Fibroblast of peridontal ligament (primary cell): ENCODE data around the gene MAP6D1.

Source experiments
- DNase-seq: peaks from one replicate; pipeline ENCODE4 v3.0.0-alpha.2; 2010; ENCODE audit errors: extremely low read depth

Gene MAP6D1

DNA sequence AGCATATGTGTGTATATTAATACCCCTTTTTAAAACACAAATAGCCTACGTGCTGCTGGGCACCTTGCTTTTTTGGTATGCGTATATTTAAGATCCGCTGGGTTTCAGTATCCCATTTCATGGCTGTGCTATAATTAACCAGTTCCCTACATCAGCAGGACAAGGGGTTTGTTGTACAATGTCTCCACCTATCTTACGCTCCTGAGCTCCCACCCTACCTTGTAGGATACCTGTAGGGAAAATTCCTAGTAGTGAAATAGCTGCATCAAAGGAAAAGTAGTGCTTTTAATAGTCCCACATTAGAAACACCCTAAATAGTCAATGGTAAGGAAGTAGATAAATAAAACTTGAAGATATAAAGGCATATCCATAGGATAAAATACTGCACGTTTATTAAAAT lies 1.4 kb downstream of the MAP6D1 start:
- no peak for DNase-seq

DNA sequence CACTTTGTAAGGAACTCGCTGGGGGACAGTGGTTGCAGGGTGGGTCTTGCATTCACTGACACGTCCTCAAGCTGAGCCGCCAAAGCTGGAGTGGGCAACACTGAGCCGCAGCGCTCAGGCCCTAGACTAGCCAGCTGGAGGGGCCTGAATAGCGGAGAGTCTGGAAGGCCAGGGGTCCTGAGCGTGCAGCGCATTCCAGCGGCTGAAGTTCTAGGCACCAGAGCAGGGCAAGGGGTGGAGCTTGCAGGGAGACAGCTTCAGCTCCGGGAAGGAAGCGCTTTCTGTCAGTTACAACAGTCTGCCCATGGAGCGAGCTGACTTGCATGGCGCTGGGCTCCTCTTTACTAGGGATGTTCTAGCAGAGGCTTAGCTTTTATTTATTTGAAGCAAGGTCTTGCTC lies 2.7 kb downstream of the MAP6D1 start:
- DNase-seq, result no peak

DNA sequence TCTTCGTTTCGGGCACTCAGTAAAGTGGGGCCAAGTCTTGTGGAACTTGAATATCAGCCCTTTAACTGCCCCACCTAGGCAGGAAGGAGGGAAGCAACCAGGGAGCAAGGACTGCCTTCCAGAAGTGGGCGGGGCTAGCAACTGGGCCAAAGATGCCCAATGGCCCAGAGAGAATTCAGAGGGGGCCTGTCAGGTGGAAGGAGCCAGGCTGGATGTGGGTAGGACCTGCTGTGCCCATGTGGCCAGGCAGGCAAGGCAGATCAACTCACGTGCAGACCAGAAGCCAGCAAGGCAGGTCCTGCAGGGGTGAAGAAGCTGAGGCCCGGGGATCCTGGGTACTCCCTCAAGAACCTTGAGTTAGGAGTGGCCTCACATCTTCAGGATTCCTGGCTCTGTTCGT lies 5.5 kb downstream of the MAP6D1 start:
- DNase-seq, result no peak

DNA sequence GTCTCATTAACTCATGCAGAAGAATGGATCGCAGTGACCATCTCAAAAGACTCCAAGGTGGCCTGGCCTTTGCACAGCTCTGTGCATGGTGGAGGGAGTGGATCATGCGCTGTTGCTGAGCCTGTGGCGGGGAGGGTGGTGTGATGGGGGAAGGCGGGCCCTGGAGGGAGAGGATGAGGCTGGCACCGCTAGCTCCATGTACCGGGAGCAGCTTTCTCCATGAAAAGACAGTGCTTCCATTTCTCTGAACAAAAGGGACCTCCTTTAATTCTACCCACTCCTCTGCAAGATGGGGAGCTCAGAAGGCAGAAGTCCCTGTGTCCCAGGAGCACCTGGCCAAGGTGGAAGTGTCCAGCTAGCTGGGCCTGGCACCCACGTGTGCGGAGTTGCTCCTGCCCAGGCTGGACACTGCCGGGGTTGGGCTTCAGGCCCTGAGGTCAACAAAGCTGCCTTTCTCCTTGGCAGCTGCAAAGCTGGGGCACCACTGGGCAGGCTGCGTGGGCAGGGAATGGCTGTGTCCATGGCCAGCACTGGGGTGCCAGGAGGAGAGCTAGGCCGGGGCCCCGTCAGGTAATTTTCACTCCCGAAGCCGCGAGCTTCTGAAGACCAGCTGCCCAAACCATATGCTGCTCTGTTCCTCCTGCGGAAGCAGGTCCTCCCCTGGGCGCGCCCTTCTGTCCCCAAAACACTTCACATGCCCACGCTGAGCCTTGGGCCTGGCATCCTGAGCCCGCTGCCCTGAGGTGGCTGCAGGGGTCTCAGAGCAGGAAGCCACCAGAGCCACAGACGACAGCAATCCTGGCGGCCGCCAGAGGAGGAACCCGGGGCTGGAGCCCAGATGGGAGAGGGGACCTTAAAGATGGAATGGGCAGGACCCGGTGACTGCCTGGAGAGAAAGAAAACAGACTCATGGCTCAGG lies 6.4 kb downstream of the MAP6D1 start:
- DNase-seq, result no peak

DNA sequence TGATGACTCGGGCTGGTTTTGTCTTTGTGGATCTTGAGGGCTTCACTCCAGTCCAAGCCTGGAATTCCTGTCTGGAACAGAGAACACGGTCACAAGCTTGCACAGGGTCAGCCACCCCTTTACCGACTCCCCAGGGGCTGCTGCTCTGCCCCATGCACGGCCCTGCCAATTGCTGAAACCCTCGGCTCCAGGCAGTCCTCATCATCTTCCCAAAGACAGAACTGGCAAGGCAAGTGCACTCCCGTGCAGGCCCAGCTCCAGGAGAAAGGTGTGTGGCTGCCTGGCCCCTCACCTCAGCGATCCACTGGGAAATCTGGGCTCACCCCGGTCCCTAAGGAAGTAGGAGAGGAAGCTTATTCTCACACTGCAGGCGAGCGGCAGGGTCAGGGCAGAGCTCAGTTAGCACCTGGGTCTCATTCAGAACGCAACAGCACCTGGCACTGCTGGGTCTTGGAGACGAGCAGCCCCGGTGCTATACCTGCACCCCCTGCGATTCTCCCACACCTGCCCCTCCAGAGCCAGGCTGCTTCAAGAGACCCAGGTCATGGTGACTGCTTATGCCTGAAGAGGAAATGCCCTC lies 7.2 kb downstream of the MAP6D1 start:
- no peak for DNase-seq

DNA sequence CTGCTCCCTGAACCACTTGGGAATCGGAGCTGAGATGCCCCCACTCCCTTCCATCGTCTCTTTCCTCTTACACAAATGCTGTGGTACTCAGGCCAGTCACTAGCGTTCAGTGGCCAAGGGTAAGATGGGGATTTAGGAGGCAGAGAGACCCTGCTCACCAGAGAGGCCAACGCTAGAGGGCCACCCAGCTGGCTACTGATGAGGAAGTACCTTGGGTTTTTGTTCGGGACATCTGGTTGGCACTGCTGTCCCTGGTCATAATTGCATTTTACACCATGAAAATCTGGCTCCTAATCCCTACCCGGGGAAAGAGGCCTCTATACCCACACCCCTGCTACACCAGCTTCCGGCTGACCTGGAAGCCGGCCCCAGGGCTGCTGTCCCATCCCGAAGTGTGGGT lies 7.7 kb downstream of the MAP6D1 start:
- no peak for DNase-seq

DNA sequence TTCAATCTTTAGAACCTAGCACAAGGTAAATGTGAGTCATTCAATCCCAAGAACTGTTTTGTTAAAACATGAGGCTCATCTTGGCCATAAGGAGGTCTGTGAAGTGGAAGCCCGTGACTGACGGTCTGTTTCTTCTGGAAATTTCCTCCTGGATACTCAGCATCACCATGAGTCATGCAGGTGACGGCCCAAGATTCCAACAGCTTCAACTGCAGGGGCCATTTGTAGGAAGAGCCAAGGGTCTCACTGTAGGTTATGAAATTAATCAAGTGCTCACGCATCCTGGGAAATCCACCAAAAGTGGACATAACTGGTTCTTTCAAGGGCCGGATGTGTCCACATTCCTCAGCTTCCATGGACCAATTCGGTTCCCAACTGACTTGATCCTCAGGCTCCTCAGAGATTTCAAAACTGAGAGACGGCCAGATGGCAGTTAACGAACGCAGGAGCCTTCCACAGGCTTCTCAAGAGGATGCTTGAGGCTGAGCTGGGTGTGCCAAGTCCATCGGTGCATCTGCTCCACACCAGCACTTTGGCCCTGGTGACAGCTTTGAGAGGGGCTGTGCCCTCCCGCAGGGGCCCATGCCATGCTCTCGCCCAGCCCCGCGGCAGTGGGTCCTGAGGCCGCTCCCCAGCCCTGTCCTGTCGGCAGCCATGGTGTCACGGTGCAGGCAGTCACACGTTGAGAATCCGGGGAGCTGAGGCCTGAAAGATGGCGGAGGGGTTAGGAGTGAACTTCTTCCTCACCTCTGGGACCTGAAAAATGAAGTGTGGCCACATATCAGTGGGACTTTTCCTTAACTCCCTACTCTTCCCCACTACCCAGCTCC lies 8.5 kb downstream of the MAP6D1 start:
- DNase-seq, result no peak

DNA sequence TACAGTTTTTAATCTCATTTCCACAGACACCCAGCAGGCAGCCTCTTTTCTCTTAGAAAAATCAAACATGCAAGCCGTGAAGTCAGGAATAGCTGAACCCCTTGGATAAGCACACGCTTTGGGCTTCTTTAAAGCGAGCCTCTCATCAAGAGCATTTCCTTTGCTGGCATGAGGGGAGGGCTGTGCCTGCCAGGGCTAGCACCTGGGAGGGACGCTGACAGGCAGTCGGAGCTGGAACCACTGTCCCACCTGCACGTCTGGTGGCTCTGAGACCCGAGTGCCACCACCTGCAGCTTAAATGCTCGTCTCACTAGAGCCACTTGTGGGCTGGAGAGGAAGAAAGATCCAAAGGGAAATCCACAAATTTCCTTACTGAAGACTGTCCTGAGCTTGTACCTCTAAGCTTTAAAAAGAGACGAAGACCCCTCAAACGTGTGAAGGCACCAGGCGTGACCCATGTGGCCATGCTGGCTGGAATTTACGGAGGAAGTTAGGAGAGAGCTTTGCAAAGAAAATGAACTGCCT lies 9.4 kb downstream of the MAP6D1 start:
- DNase-seq, result no peak

DNA sequence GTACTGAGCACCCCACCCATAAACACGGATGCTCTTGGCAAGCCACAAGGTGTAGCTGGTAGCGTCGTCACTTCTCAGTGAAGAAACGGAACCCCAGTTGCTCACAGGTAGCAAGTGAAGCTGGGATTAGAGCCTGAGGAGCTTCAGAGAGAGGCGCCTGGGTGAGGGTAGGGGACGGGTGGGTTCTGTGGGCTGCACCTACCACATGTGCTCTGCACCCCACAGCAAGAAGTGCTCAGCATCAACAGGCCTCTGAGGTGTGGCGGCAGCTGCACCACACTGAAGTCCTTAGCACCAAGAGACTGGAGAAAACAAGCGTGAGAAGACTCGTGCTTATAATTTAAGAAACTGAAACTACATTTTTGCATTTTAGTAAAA lies 9.8 kb downstream of the MAP6D1 start:
- DNase-seq, result no peak

DNA sequence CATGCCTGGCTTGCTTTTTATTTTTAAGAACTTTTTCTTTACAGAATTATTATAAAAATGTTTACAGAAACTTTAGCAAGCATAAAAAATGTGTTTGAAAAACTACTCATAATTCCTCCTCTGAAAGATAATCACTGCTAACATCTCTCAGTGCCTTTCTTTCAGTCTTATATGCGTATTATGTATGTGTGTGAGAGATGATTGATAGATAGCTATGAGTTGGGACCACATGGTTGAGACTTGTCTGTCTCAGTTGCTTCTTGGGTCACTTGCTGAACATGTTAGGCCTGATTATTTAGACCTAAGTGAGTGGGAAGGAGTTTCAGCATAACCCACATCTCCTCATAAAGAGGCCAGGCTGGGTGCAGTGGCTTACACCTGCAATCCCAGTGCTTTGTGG lies 11.1 kb downstream of the MAP6D1 start:
- DNase-seq, result no peak

DNA sequence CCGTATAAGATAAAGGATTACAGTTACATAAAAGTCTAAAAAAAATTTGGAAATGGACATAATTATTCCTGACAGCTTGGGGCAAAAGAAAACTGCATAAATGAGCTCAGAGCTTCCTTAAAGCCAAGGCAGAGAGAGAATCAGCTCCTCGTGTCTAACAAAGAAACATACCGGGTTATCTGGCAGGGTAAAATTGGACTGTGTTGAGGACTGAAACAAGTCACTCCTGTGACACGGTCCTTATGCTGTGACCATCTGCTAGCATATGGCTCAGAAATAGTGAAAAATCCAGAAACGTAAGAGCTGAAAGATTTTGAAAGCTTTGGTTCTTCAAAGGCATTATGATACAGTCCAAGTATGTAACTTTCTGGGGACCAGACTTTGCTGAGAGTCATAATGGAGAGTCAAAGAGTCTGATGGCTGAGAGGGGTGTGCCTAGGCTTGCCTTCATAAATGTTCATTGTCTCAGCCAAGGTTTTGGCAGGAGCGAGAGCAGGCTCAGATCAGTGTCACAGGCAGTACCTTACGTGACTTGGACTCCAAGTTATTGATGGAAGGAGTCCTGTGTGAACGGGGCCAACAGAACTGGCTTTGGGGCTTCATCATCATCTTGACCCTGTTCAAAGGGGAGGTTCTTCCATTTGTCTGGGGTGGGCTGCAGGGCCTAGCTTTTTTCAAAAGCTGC lies 12.5 kb downstream of the MAP6D1 start:
- DNase-seq, result no peak

DNA sequence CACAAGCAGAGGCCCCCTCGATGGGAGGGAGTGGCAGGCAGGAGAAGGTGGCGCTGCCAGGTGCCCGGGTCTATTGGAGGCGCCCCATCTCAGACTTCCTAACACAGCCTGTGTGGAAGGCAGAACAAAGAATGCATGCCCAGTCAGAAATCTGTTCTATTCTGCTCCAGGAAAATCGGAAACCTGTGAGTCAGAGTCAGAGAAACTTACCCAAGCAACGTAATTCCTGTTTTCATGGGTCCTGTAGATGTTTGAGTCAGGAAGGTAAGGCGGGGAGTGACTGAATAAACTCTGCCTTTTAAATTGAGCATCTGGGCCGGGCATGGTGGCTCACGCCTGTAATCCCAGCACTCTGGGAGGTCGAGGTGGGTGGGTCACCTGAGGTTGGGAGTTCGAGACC lies 13.7 kb downstream of the MAP6D1 start:
- DNase-seq, result no peak

DNA sequence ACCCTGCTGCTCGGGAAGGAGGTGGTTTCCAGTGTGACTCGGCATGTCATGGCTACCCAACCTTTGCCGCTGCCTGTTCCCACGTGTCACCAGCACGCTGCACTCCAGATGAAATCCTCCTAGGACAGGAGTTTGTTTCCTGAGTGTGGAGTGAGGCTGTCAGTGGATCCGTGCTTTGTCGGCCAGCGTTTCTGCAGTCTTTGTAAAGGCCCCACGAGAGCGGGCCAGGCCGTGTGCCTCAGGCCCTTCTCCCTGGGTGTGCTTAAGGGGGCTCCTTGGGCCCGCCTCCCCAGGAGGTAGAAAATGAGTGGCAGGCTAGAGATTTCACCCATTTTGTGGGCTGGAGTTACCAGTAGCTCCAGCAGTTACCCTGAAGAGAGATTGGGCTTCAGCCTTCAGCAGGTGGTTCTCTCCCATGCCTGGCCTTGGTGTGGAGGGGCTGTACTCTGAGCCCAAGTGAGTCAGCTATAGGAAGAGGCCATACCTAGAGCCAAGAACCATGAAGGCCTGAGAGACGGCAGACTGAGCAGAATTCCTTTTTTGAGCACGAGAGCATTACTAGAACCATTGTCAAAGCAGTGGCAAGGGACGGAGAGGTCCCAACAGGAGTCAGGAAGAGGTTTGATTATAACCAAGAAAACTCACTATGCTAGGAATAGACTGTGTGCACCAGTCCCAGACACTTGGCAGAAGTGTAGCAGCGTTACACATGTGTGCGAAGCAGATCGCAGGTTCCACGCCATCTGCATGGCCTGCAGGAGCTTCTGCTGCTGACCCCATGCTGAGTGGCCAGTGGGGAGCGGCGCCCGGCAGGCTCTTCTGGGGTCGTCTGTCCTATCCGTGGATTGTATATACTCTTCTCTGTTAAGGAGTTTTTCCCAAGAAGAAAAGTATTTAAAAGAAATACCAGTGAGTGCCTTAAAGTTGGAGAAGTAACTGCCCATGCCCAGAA lies 14.5 kb downstream of the MAP6D1 start:
- no peak for DNase-seq

DNA sequence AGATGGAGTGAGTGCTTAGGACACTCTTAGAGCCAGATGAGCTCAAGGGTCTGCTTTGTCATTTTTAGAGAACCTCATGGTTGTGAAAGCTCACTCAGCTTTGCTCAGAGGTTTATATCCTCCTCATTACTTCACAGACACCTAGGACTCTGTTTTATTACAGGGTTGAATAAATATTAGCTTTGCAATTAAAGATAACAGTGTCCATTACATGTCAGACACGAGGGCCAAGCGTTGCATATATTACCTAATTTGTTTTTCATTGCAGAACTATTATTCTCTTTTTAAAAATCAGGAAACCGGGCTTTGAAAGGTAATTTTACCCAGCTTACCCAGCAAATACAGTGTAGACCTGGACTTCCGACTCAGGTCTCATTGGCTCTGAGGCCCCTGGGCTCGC lies 16.1 kb downstream of the MAP6D1 start:
- DNase-seq, result no peak

DNA sequence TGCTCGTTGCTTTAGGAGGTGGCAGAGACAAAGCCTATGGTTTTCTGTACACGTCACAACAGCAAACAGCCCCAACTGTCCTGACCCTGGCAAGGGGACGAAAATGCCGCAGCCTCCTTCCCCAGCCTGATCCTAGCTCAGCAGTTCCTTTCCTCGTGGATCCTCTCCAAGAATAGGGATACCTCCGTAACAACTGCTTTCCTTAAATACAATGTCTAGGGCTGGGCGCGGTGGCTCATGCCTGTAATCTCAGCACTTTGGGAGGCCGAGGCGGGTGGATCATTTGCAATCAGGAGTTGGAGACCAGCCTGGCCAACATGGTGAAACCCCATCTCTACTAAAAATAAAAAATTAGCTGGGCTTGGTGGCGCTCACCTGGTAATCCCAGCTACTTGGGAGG lies 17.0 kb downstream of the MAP6D1 start:
- no peak for DNase-seq

DNA sequence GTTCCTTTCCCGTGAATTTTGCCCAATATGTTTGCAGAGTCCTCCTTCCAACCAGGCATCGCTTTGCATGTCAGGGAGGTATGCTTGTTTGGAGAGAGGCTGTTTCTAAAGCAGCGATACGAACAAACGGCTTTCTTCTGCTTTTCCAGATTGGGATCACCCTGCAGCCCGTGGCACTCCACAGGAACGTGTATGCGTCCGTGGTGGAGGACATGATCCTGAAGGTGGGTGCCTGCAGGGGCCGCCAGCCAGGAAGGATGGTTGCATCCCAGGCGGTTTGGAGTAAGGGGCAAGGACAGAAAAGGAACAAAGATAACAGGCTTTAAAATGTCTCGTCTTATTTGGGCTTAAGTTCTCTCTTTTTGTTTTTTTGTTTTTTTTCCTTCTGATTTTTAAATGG lies 17.5 kb downstream of the MAP6D1 start:
- no peak for DNase-seq

DNA sequence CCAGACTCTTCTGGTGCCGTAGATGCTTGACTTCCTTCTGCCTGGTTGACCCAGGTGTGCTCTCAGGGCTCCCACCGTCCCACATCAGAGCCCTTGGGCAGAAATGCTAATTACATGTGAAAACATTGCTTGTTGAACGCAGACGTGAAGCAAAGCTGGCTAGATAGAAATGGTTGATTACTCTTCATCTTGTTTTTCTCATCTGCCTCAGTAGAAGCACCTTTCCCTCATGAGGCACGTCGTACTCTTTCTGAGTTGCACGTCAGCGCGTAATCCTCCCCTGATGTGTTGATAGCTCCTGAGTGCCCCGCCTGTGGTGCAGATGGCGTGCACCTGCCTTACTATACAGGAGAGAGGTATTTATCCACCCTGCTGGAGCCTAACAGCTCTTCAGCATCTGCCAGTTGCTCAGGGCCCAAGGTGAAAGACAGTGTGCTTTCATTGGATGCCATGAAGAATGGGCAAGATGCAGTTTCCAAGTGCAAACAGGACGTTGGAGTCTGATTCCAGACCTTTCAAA lies 18.1 kb downstream of the MAP6D1 start:
- DNase-seq, result no peak

DNA sequence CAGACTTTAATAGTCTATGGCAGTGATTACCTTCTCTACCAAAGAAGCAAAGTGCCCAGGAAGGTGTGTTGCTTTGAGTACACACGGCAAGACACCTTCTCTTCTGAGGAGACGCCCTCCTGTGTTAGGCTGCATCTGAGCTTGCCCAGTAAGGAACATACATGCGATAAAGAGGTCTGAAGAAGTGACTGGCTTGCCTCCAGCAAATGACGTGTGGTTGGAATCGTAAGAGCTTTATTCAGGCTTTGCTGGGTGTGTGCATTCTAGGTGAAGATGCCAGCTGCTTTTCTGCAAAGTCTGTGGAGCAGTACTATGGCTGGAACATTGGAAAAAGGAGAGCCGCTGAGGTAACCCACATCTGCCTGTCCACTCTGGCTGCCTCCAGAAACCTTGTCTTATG lies 22.4 kb downstream of the MAP6D1 start:
- no peak for DNase-seq

DNA sequence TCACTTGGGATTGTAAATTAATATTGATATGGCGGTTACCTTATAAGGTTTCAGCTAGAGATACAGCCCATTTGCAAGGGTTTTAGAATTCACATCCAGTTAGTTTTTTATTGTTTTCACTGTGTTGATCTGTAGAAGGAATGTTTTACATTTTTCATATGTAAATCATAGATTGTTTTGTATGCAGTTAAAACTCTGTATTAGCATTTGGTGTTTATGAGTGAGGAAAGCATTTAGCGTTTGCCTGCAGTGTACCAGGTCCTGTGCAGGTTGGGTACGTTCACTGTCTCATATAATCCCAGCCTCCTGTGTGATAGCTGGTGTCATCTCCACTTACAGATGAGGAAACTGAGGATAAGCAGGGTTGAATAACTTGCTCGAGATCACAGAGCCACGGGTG lies 23.8 kb downstream of the MAP6D1 start:
- no peak for DNase-seq

DNA sequence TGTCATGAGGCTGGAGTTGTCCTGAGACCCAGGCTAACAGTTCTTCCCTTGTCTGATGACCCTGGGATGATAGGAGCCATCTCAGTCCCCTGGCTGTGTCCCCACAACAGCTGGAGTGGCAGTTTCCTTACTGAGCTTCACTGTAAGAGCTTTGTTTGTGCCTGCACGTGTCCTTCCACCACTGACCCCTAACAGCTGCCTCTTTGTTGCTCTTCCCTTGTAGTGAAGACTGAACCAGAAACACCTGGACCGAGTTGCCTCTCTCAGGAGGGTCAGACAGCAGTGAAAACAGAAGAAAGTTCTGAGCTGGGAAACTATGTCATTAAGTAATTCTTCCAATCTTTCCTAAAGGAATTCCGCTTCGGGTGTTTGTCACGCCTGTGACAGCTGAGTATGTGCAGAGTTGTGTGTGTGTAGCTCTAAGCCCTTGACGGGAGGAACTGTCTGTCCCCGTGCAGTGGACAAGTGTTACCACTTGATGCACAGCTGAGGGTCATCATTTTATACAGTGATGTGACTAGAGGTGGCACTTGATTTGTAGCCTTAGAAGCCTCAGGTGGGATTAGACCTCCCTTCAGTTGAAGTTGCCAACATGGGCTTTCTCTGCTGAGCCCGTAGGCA lies 25.0 kb downstream of the MAP6D1 start:
- no peak for DNase-seq
